NCI-H1105 (cell line): ENCODE data around the gene ATE1.
"Not testable (repeated sequence)": the region's sequence is repeated elsewhere in the genome, so short reads cannot be mapped to it uniquely, and the experiment has no call there.

Experiments used
- DNase-seq: peaks from one replicate; lab custom pipeline; 2025; lab: John Stamatoyannopoulos, UW

ATE1 gene

GRCh38 chr10:121930268-121931085 is 2.6 kb upstream of the ATE1 start:
- not testable (repeated sequence) for DNase-seq

GRCh38 chr10:121929585-121930267 is 1.9 kb upstream of the ATE1 start:
- not testable (repeated sequence) for DNase-seq

GRCh38 chr10:121928528-121928884 is 675 bp upstream of the ATE1 start:
- no peak for DNase-seq

- DNase-seq = peak; percentile 15
Observed at GRCh38 chr10:121927318-121927840, 452 bp downstream of the ATE1 start.

- DNase-seq = no peak
Observed at GRCh38 chr10:121926671-121927317, 1.0 kb downstream of the ATE1 start.

- no peak for DNase-seq
Observed at GRCh38 chr10:121926157-121926556, 1.7 kb downstream of the ATE1 start.

- no peak for DNase-seq
Observed at GRCh38 chr10:121921238-121921931, 6.4 kb downstream of the ATE1 start.

GRCh38 chr10:121919666-121920065 is 8.2 kb downstream of the ATE1 start:
- no peak for DNase-seq

GRCh38 chr10:121918800-121919199 is 9.0 kb downstream of the ATE1 start:
- not testable (repeated sequence) for DNase-seq

- no peak for DNase-seq
Observed at GRCh38 chr10:121914661-121915060, 13.2 kb downstream of the ATE1 start.

- no peak for DNase-seq
Observed at GRCh38 chr10:121911421-121911697, 16.5 kb downstream of the ATE1 start.

GRCh38 chr10:121910673-121911420 is 17.0 kb downstream of the ATE1 start:
- no peak for DNase-seq

- DNase-seq = no peak
Observed at GRCh38 chr10:121904888-121905287, 22.9 kb downstream of the ATE1 start.

- DNase-seq = no peak
Observed at GRCh38 chr10:121900443-121901174, 27.2 kb downstream of the ATE1 start.

GRCh38 chr10:121899727-121900126 is 28.1 kb downstream of the ATE1 start:
- no peak for DNase-seq

- no peak for DNase-seq
Observed at GRCh38 chr10:121891103-121891502, 36.7 kb downstream of the ATE1 start.

GRCh38 chr10:121889212-121889611 is 38.6 kb downstream of the ATE1 start:
- no peak for DNase-seq

- no peak for DNase-seq
Observed at GRCh38 chr10:121886997-121887622, 40.7 kb downstream of the ATE1 start.

GRCh38 chr10:121886181-121886580 is 41.6 kb downstream of the ATE1 start:
- DNase-seq = no peak

- no peak for DNase-seq
Observed at GRCh38 chr10:121880895-121881294, 46.9 kb downstream of the ATE1 start.
